ENCODE results near the gene KCNIP4. TPM values are rescaled to one million over a fixed set of nuclear protein-coding genes. Genes with fewer than 3 reads are reported as not detected.

Gene KCNIP4
- total and polyA plus RNA-seq, 8 donors = 0.05 TPM; not detected in 7

DNA sequence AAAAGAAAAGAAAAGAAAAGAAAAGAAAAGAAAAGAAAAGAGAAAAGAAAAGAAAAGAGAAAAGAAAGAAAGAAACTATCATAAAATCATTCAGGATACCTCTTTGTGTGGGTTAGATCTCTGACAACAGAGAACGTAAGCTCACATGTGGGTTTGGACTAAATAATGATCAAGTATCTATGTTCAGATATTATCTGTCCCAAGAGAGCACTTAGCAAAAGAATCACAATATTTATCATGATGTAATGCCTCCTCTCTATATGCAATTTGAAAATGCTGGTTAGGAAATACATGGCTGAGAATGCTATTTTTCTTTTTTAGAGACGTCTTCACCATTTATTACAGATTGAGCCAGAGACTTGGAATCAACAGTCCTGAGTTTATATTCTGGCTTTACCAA, 191.3 kb downstream of the KCNIP4 start:
- 40 to 69% methylated on average over 2 of the region's 2 CpGs for WGBS, 2 donors
- no peak for ATAC-seq

DNA sequence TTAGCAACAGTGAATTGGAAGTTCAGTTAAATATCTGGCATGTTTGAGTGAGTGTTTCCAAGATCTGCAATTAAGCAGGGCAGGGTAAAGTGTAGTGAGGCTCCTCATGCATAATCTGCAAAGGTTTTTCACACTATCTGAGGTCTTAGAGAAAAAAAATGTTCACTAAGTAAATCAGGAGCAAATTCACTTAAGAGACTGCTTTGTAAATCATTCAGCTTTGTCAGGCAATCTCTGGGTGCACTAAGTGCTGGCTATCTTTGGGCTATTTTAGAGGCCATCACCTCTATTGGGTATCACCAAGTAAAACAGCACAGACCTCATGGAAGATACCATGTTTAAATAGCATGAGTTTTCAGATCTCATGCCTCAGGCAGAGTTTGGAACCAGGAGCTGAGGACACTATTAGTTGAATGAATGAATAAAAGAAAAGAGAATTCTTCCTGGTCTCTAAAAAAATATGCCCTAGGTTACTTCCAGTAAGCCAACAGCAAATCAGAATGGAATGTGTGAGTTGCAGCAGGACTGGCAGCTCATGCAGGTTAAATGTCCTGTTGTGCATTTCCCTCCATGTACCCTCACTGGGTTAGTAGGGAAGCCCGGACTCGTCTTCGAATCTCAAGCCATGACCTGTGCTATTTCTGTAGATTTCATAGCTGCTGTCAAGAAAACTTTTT, 195.3 kb downstream of the KCNIP4 start:
- H3K4me3 ChIP-seq = no peak overlapping the region
- 57 to 89% methylated on average over 3 of the region's 3 CpGs for WGBS, 2 donors
- H3K4me1 ChIP-seq = no peaks in the 10 kb centered on the region
- TF ChIP-seq, protein P1, sequence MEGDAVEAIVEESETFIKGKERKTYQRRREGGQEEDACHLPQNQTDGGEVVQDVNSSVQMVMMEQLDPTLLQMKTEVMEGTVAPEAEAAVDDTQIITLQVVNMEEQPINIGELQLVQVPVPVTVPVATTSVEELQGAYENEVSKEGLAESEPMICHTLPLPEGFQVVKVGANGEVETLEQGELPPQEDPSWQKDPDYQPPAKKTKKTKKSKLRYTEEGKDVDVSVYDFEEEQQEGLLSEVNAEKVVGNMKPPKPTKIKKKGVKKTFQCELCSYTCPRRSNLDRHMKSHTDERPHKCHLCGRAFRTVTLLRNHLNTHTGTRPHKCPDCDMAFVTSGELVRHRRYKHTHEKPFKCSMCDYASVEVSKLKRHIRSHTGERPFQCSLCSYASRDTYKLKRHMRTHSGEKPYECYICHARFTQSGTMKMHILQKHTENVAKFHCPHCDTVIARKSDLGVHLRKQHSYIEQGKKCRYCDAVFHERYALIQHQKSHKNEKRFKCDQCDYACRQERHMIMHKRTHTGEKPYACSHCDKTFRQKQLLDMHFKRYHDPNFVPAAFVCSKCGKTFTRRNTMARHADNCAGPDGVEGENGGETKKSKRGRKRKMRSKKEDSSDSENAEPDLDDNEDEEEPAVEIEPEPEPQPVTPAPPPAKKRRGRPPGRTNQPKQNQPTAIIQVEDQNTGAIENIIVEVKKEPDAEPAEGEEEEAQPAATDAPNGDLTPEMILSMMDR (IDR thresholded peaks at IDR 0.05) = no peak
- FAIRE-seq = no peak
- no peaks in the 10 kb centered on the region for H3K36me3 ChIP-seq
- DNase-seq = no peak
- intact Hi-C loops (cut with DNase I) = no loop called here
- no peak for ATAC-seq
- H3K27ac ChIP-seq = no peak overlapping the region
- H3K9me3 ChIP-seq = no peaks in the 10 kb centered on the region
- no peaks in the 10 kb centered on the region for H3K27me3 ChIP-seq

More for the DNA sequence above, 191.3 kb downstream of the KCNIP4 start:
- no peaks in the 10 kb centered on the region for H3K4me1 ChIP-seq
- FAIRE-seq = no peak
- H3K4me3 ChIP-seq = no peak overlapping the region
- DNase-seq = no peak
- no peaks in the 10 kb centered on the region for H3K9me3 ChIP-seq
- H3K36me3 ChIP-seq = no peaks in the 10 kb centered on the region
- TF ChIP-seq, protein P1 (IDR thresholded peaks at IDR 0.05) = no peak
- H3K27ac ChIP-seq = no peak overlapping the region
- intact Hi-C loops (cut with DNase I) = no loop called here
- peaks cover 0 to 9% (median 0%) of the 10 kb centered on the region in 4 donors for H3K27me3 ChIP-seq

DNA sequence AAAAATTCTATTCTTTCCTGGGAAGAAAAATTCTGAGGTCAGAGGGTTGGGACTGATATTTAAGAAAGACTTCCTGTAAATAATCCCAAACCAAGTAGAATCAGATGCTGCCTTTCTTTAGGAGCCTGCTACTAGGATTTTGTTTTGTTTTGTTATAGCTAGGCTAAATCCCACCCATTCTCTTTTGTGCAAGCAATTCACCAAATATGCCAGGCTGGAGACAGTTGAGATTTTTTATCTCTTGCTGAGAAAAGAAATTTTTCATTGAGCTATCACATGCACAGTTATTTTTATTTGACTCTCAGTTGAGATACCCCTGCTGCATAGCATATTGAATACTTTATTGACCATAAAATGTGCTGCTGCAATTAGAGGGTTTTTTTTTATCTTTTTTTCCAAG, 196.0 kb downstream of the KCNIP4 start:
- intact Hi-C loops (cut with DNase I) = no loop called here
- Histone ChIP-seq H3K27me3 (no peaks in the 10 kb centered on the region), H3K36me3 (no peaks in the 10 kb centered on the region), H3K27ac (no peak overlapping the region), H3K9me3 (no peaks in the 10 kb centered on the region), H3K4me3 (no peak overlapping the region), H3K4me1 (no peaks in the 10 kb centered on the region)
- TF ChIP-seq, protein P1 (IDR thresholded peaks at IDR 0.05) = no peak
- DNase-seq (no peak), FAIRE-seq (no peak), ATAC-seq (no peak)

DNA sequence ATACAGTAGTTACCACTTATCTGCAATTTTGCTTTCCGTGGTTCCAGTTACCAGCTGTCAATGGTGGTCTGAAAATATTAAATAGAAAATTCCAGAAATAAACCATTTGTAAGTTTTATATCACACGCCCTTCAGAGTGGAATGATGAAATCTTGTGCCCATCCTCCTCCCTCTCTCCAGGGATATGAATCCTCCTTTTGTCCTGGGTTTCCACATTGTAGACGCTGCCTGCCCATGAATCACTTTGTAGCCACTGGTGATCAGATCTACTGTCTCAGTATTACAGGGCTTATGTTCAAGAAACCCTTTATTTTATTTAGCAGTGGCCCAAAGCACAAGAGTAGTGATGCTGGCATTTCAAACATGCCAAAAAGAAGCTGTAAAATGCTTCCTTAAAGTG, 198.6 kb downstream of the KCNIP4 start:
- Histone ChIP-seq H3K4me3 (no peak overlapping the region), H3K27me3 (no peaks in the 10 kb centered on the region), H3K27ac (no peak overlapping the region), H3K9me3 (no peaks in the 10 kb centered on the region), H3K36me3 (no peaks in the 10 kb centered on the region), H3K4me1 (no peaks in the 10 kb centered on the region)
- intact Hi-C loops (cut with DNase I) = no loop called here
- WGBS, 2 donors = 45 to 71% methylated on average over 3 of the region's 3 CpGs
- TF ChIP-seq, protein P1 (IDR thresholded peaks at IDR 0.05) = no peak
- ATAC-seq (no peak), FAIRE-seq (no peak), DNase-seq (no peak)

DNA sequence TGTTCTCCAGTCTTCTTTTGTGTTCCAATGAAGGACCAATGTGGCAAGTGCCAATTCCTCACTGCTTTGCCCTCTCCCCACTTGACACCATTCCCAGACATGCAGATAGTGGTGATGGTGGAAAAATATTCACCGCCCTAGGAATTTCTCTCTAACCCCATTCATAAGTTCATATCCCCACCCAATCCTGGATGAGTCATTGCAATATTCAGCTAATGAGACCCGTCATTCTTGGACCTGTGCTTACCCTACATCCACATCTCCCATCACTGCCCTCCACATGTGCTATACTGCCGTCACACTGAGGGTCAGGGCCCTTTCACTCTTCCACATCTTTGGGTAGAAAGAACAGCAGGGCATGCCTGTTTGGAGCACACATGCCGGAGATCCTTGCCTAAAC, 199.2 kb downstream of the KCNIP4 start:
- FAIRE-seq (no peak), ATAC-seq (no peak), DNase-seq (no peak)
- no peaks in the 10 kb centered on the region for H3K36me3 ChIP-seq
- H3K27me3 ChIP-seq = no peaks in the 10 kb centered on the region
- TF ChIP-seq, protein P1 (IDR thresholded peaks at IDR 0.05) = no peak
- H3K4me1 ChIP-seq = no peaks in the 10 kb centered on the region
- no peaks in the 10 kb centered on the region for H3K9me3 ChIP-seq
- intact Hi-C loops (cut with DNase I) = no loop called here
- H3K27ac ChIP-seq = no peak overlapping the region
- WGBS, 2 donors = 59 to 63% methylated on average over 4 of the region's 4 CpGs
- no peak overlapping the region for H3K4me3 ChIP-seq

Measured in pancreas (tissue), 10 donors.